GM21723 (cell line): ENCODE measurements around the gene APOB.
"Not testable (repeated sequence)": the region's sequence is repeated elsewhere in the genome, so short reads cannot be mapped to it uniquely, and the experiment has no call there.

ENCODE experiments used
- ATAC-seq: cut with Tn5 transposase; IDR thresholded peaks from one replicate; pipeline ENCODE4 v1.9.1; 2021; ENCODE audit warnings: mild to moderate bottlenecking, moderate library complexity; ENCODE audit not compliant: unreplicated experiment

APOB gene

GRCh38 chr2:21034156-21034971 is 9.5 kb downstream of the APOB start:
- no peak for ATAC-seq

GRCh38 chr2:21033237-21034155 is 10.4 kb downstream of the APOB start:
- ATAC-seq, result no peak

- no peak for ATAC-seq
These were observed 11.3 kb downstream of the APOB start for GRCh38 chr2:21032338-21033236.

GRCh38 chr2:21030983-21031968 is 12.6 kb downstream of the APOB start:
- no peak for ATAC-seq

GRCh38 chr2:21029519-21029918 is 14.4 kb downstream of the APOB start:
- ATAC-seq, result no peak

- not testable (repeated sequence) for ATAC-seq
These were observed 14.9 kb downstream of the APOB start for GRCh38 chr2:21028951-21029350.

GRCh38 chr2:21028021-21028947 is 15.6 kb downstream of the APOB start:
- ATAC-seq, result no peak

- no peak for ATAC-seq
These were observed 17.2 kb downstream of the APOB start for GRCh38 chr2:21026479-21027282.

- ATAC-seq, result no peak
These were observed 18.0 kb downstream of the APOB start for GRCh38 chr2:21025690-21026478.

- ATAC-seq, result no peak
These were observed 19.0 kb downstream of the APOB start for GRCh38 chr2:21024722-21025389.

- ATAC-seq, result no peak
These were observed 19.7 kb downstream of the APOB start for GRCh38 chr2:21024198-21024597.

- ATAC-seq, result no peak
These were observed 20.3 kb downstream of the APOB start for GRCh38 chr2:21023419-21024181.

GRCh38 chr2:21022792-21023367 is 21.0 kb downstream of the APOB start:
- ATAC-seq, result no peak

- ATAC-seq, result no peak
These were observed 22.4 kb downstream of the APOB start for GRCh38 chr2:21021430-21021829.

GRCh38 chr2:21020668-21021288 is 23.1 kb downstream of the APOB start:
- no peak for ATAC-seq
